Keratinocyte (primary cell): ENCODE results near the gene KRTAP24-1. TPM values are rescaled to one million over a fixed set of nuclear protein-coding genes. Genes with fewer than 3 reads are reported as not detected.

Source experiments
- DNase-seq: peaks from one replicate; pipeline ENCODE4 v3.0.0-alpha.2; 2011; ENCODE audit warnings: low read depth, missing footprints, low spot score
- FAIRE-seq: peaks from 2 replicates; lab custom pipeline; 2011; peaks lifted over from hg19 to GRCh38; lab: Jason Lieb, UNC
- H2AFZ ChIP-seq: 2 replicates; pipeline ENCODE4 v1.6.0; 2012; ENCODE audit warnings: low read length, control low read depth, inconsistent platforms; ENCODE audit not compliant: control insufficient read depth
- H3K27ac ChIP-seq: 2 replicates; pipeline ENCODE4 v1.5.1; 2011; ENCODE audit warnings: low read length; ENCODE audit not compliant: control insufficient read depth, insufficient read depth
- H3K27me3 ChIP-seq: 3 replicates; pipeline ENCODE4 v1.6.0; 2011; ENCODE audit warnings: low read length; ENCODE audit not compliant: control insufficient read depth, insufficient read depth; ENCODE audit errors: extremely low read depth
- H3K36me3 ChIP-seq, 2 experiments: 2 replicates in 1 of 2; 3 replicates in 1 of 2; pipeline ENCODE4 v1.5.1; 2011; ENCODE audit warnings: low read length in 2 of 2, mild to moderate bottlenecking in 1 of 2; ENCODE audit not compliant: control insufficient read depth in 2 of 2, insufficient read depth in 2 of 2; ENCODE audit errors: extremely low read depth in 1 of 2
- H3K4me1 ChIP-seq: 3 replicates; pipeline ENCODE4 v1.5.1; 2011; ENCODE audit warnings: low read length; ENCODE audit not compliant: control insufficient read depth, insufficient read depth; ENCODE audit errors: extremely low read depth
- H3K4me2 ChIP-seq: 3 replicates; pipeline ENCODE4 v1.6.0; 2011; ENCODE audit warnings: low read depth, low read length; ENCODE audit not compliant: control insufficient read depth, insufficient read depth; ENCODE audit errors: extremely low read depth
- H3K4me3 ChIP-seq, 3 experiments: fragments of 200-600 bp in 1 of 3; sonication (generic) in 1 of 3; 2 replicates in 2 of 3; 3 replicates in 1 of 3; pipeline ENCODE4 v1.5.1; 2011 to 2016; ENCODE audit warnings: low read length in 3 of 3, mild to moderate bottlenecking in 3 of 3, control low read depth in 2 of 3, inconsistent platforms in 1 of 3, low read depth in 1 of 3, mixed read lengths in 1 of 3, mixed run types in 1 of 3, moderate library complexity in 1 of 3; ENCODE audit not compliant: control insufficient read depth in 2 of 3, insufficient read depth in 2 of 3; ENCODE audit errors: extremely low read depth in 1 of 3
- H3K79me2 ChIP-seq: 2 replicates; pipeline ENCODE4 v1.6.0; 2012; ENCODE audit warnings: low read length; ENCODE audit not compliant: control insufficient read depth, insufficient read depth
- H3K9ac ChIP-seq: 3 replicates; pipeline ENCODE4 v1.6.0; 2011; ENCODE audit warnings: low read length; ENCODE audit not compliant: control insufficient read depth, insufficient read depth; ENCODE audit errors: extremely low read depth
- H3K9me1 ChIP-seq: 3 replicates; pipeline ENCODE4 v1.6.0; 2011; ENCODE audit warnings: low read length; ENCODE audit not compliant: control insufficient read depth, insufficient read depth; ENCODE audit errors: extremely low read depth
- H3K9me3 ChIP-seq: 2 replicates; pipeline ENCODE4 v1.5.1; 2012; ENCODE audit warnings: low read depth, low read length; ENCODE audit not compliant: control insufficient read depth
- H4K20me1 ChIP-seq: 3 replicates; pipeline ENCODE4 v1.6.0; 2011; ENCODE audit warnings: low read length; ENCODE audit not compliant: control insufficient read depth, insufficient read depth; ENCODE audit errors: extremely low read depth
- CTCF ChIP-seq, 3 experiments: IDR thresholded peaks in 1 of 3; conservative IDR thresholded peaks in 1 of 3; optimal IDR thresholded peaks in 1 of 3; 2 replicates in 2 of 3; 3 replicates in 1 of 3; pipeline versions ENCODE3 to v1.5.1; 2011; ENCODE audit warnings: low read length in 3 of 3, mild to moderate bottlenecking in 3 of 3, moderate library complexity in 2 of 3, control low read depth in 1 of 3, inconsistent platforms in 1 of 3; ENCODE audit not compliant: insufficient read depth in 2 of 3; ENCODE audit errors: extremely low read depth in 1 of 3
- EZH2 ChIP-seq: IDR thresholded peaks from one replicate; pipeline ENCODE4 v1.6.1; 2012; ENCODE audit warnings: inconsistent platforms, mild to moderate bottlenecking, low read length, moderate library complexity
- dilution Hi-C: fragments of 300-500 bp; cut with MboI; formaldehyde crosslinking; loops from one replicate; pipeline ENCODE4 v1.7.0; 2020; ENCODE audit warnings: low sequenced_read_pairs; ENCODE audit not compliant: extremely low pct_ligation_motif_present
- polyA plus RNA-seq, 5 experiments: library from polyadenylated mRNA; depleted of rRNA in 3 of 5; stranded (reverse) in 3 of 5; stranded (forward) in 1 of 5; unstranded in 1 of 5; fragments of >200 nt; gene quantifications; 1 replicate in 1 of 5; 2 replicates in 3 of 5; 3 replicates in 1 of 5; pipeline versions ENCODE4 v1.2.1 to v1.2.3, GENCODE V29; 2011 to 2012; ENCODE audit warnings: missing spikeins in 2 of 5, low read depth in 1 of 5, low replicate concordance in 1 of 5

KRTAP24-1 gene
- polyA plus RNA-seq, 1 donor (not counting 4 experiments of a cell fraction or from before 2014, with no cell fraction given): not detected

- Histone ChIP-seq H3K36me3 (no peaks in the 10 kb centered on the region), H3K4me3 (no peak overlapping the region), H4K20me1 (no peaks in the 10 kb centered on the region), H3K9ac (no peak overlapping the region), H3K27me3 (no peaks in the 10 kb centered on the region), H3K27ac (no peak overlapping the region), H3K9me3 (no peaks in the 10 kb centered on the region), H3K4me1 (peaks cover 5% of the 10 kb centered on the region), H2AFZ (no peak overlapping the region), H3K9me1 (no peaks in the 10 kb centered on the region), H3K4me2 (no peak overlapping the region), H3K79me2 (no peaks in the 10 kb centered on the region)
- dilution Hi-C loops: no loop called here
- DNase-seq: no peak
- no peak for TF ChIP-seq CTCF (optimal IDR thresholded peaks at IDR 0.05 in 1 of 3, IDR thresholded peaks at IDR 0.05 in 1 of 3, conservative IDR thresholded peaks at IDR 0.05 in 1 of 3; ENCODE audit: extremely low read depth in 1 of 3, insufficient read depth in 2 of 3, low read length in 3 of 3)
- TF ChIP-seq EZH2: no peak
- FAIRE-seq: no peak
Observed at GRCh38 chr21:30245061-30245460, 37.7 kb downstream of the KRTAP24-1 start.

DNA sequence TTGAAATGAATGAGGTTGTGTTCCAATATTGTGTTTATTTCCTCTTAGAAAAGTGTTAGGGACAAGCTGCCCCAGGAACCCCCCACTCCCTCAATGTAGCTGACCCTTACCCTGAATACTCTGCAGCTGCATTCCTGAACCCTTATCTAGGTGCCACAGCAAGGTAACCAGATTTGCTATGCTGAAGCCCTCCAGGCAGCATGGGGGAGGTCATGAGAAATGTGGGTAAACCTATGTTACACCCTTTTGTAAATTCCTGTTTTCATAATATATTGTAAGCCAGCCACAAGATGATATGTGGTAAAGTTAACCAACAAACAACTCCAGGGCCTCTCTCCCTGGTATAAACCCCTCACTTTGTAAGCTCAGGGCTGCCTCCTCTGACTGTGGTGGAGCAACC is 39.1 kb downstream of the KRTAP24-1 start:
- DNase-seq (no peak), FAIRE-seq (no peak)
- H2AFZ ChIP-seq: no peak overlapping the region
- H3K4me3 ChIP-seq: no peak overlapping the region
- H3K79me2 ChIP-seq: no peaks in the 10 kb centered on the region
- no peak overlapping the region for H3K27ac ChIP-seq
- H3K4me2 ChIP-seq: no peak overlapping the region
- dilution Hi-C loops: no loop called here
- TF ChIP-seq EZH2 (no peak), CTCF (optimal IDR thresholded peaks at IDR 0.05 in 1 of 3, IDR thresholded peaks at IDR 0.05 in 1 of 3, conservative IDR thresholded peaks at IDR 0.05 in 1 of 3; ENCODE audit: extremely low read depth in 1 of 3, insufficient read depth in 2 of 3, low read length in 3 of 3) (no peak)
- no peaks in the 10 kb centered on the region for H3K9me1 ChIP-seq
- H4K20me1 ChIP-seq: no peaks in the 10 kb centered on the region
- no peaks in the 10 kb centered on the region for H3K36me3 ChIP-seq
- H3K9me3 ChIP-seq: no peaks in the 10 kb centered on the region
- H3K27me3 ChIP-seq: no peaks in the 10 kb centered on the region
- H3K9ac ChIP-seq: no peak overlapping the region
- peaks cover 5% of the 10 kb centered on the region for H3K4me1 ChIP-seq
